H1 (cell line): ENCODE results near the gene MRPL50. TPM values are rescaled to one million over a fixed set of nuclear protein-coding genes. Genes with fewer than 3 reads are reported as not detected.

Experiments used
- CTCF ChIA-PET: fragments of 300-600 bp; sonication (Branson Sonifier 250); formaldehyde crosslinking; loops from one replicate; lab custom pipeline; 2021; ENCODE audit not compliant: partially characterized antibody; lab: Charles Lee
- POLR2A ChIA-PET: fragments of 300-600 bp; sonication (Branson Sonifier 250); formaldehyde crosslinking; loops from one replicate; lab custom pipeline; 2021; ENCODE audit warnings: inconsistent platforms; ENCODE audit not compliant: partially characterized antibody; lab: Charles Lee
- DNase-seq, 2 experiments: peaks; one replicate each; pipeline versions ENCODE4 v3.0.0 to v3.0.0-alpha.2; 2010 to 2022; ENCODE audit warnings: low spot score in 2 of 2, low read depth in 1 of 2, mixed read lengths in 1 of 2
- FAIRE-seq: peaks from 2 replicates; lab custom pipeline; 2011; peaks lifted over from hg19 to GRCh38; lab: Jason Lieb, UNC
- H2AFZ ChIP-seq: 2 replicates; pipeline ENCODE4 v1.8.1; 2012; ENCODE audit warnings: low read length, inconsistent platforms
- H2AK5ac ChIP-seq: 2 replicates; pipeline ENCODE4 v1.6.1; 2013; ENCODE audit warnings: low read depth, low read length
- H2BK120ac ChIP-seq: replicated peaks from 2 replicates; pipeline ENCODE3; 2013; ENCODE audit warnings: low read depth, low read length, inconsistent platforms
- H2BK12ac ChIP-seq: 2 replicates; pipeline ENCODE4 v1.6.1; 2013; ENCODE audit warnings: low read depth, low read length
- H2BK15ac ChIP-seq: 2 replicates; pipeline ENCODE4 v1.6.1; 2013; ENCODE audit warnings: low read length
- H2BK20ac ChIP-seq: 2 replicates; pipeline ENCODE4 v1.6.1; 2013; ENCODE audit warnings: low read length
- H2BK5ac ChIP-seq: 2 replicates; pipeline ENCODE4 v1.6.1; 2013; ENCODE audit warnings: low read depth, low read length
- H3K14ac ChIP-seq: 2 replicates; pipeline ENCODE4 v1.6.1; 2013; ENCODE audit warnings: inconsistent platforms; ENCODE audit not compliant: insufficient read length
- H3K18ac ChIP-seq: 2 replicates; pipeline ENCODE4 v1.6.1; 2013; ENCODE audit warnings: low read length; ENCODE audit errors: extremely low read depth
- H3K23ac ChIP-seq: 2 replicates; pipeline ENCODE4 v1.6.1; 2013; ENCODE audit warnings: inconsistent platforms; ENCODE audit not compliant: insufficient read length
- H3K23me2 ChIP-seq: 2 replicates; pipeline ENCODE4 v1.6.1; 2013; ENCODE audit warnings: low read depth, low read length
- H3K27ac ChIP-seq: 2 replicates; pipeline ENCODE4 v1.6.1; 2011; ENCODE audit warnings: low read depth, low read length, inconsistent platforms
- H3K27me3 ChIP-seq, 4 experiments: replicated peaks in 1 of 4; 1 replicate in 1 of 4; 2 replicates in 3 of 4; pipeline versions ENCODE4 v1.6.1 to v1.8.1; 2011 to 2013; ENCODE audit warnings: low read length in 3 of 4, mild to moderate bottlenecking in 3 of 4, inconsistent platforms in 2 of 4, mixed read lengths in 2 of 4, moderate library complexity in 1 of 4; ENCODE audit not compliant: control insufficient read depth in 3 of 4, insufficient read depth in 3 of 4; ENCODE audit errors: extremely low read depth in 1 of 4
- H3K36me3 ChIP-seq, 4 experiments: 2 replicates each; pipeline versions ENCODE4 v1.6.1 to v1.8.1; 2011 to 2013; ENCODE audit warnings: mild to moderate bottlenecking in 4 of 4, low read length in 3 of 4, moderate library complexity in 2 of 4, control low read depth in 1 of 4, inconsistent platforms in 1 of 4; ENCODE audit not compliant: insufficient read depth in 4 of 4, control insufficient read depth in 2 of 4
- H3K4ac ChIP-seq: replicated peaks from 2 replicates; pipeline ENCODE3; 2013; ENCODE audit warnings: low read length, low read depth, mixed read lengths, inconsistent platforms; ENCODE audit not compliant: insufficient read length
- H3K4me1 ChIP-seq, 4 experiments: replicated peaks in 1 of 4; 1 replicate in 1 of 4; 2 replicates in 3 of 4; pipeline versions ENCODE4 v1.6.1 to v1.8.1; 2011 to 2013; ENCODE audit warnings: low read length in 3 of 4, inconsistent platforms in 2 of 4, mixed read lengths in 1 of 4; ENCODE audit not compliant: insufficient read depth in 4 of 4, control insufficient read depth in 3 of 4
- H3K4me2 ChIP-seq, 2 experiments: 2 replicates each; pipeline versions ENCODE4 v1.6.1 to v1.8.1; 2011 to 2013; ENCODE audit warnings: low read depth in 2 of 2, low read length in 2 of 2, control low read depth in 1 of 2, inconsistent platforms in 1 of 2, mild to moderate bottlenecking in 1 of 2; ENCODE audit not compliant: insufficient read depth in 1 of 2
- H3K4me3 ChIP-seq, 4 experiments: fragments of 200-600, 300-600 bp in 1 of 4; sonication (generic), shearing (Covaris generic), sonication (Bioruptor Twin) in 1 of 4; 2 replicates each; pipeline versions ENCODE4 v1.5.1 to v1.8.1; 2011 to 2016; ENCODE audit warnings: low read length in 4 of 4, low read depth in 3 of 4, control low read depth in 2 of 4, inconsistent platforms in 2 of 4, mild to moderate bottlenecking in 2 of 4, mixed read lengths in 1 of 4, moderate library complexity in 1 of 4; ENCODE audit not compliant: insufficient read depth in 2 of 4; ENCODE audit errors: extremely low read depth in 1 of 4
- H3K56ac ChIP-seq: replicated peaks from 2 replicates; pipeline ENCODE3; 2013; ENCODE audit warnings: low read depth, mild to moderate bottlenecking, mixed read lengths, low read length, inconsistent platforms; ENCODE audit not compliant: insufficient read length
- H3K79me1 ChIP-seq: 2 replicates; pipeline ENCODE4 v1.6.1; 2013; ENCODE audit warnings: low read depth, low read length, control low read depth
- H3K79me2 ChIP-seq, 2 experiments: 2 replicates each; pipeline versions ENCODE4 v1.6.1 to v1.8.1; 2012 to 2013; ENCODE audit warnings: low read length in 2 of 2, mild to moderate bottlenecking in 2 of 2, inconsistent platforms in 1 of 2; ENCODE audit not compliant: insufficient read depth in 2 of 2, control insufficient read depth in 1 of 2
- H3K9ac ChIP-seq, 4 experiments: replicated peaks in 1 of 4; 1 replicate in 1 of 4; 2 replicates in 3 of 4; pipeline versions ENCODE4 v1.6.1 to v1.8.1; 2011 to 2013; ENCODE audit warnings: low read depth in 3 of 4, low read length in 3 of 4, control low read depth in 2 of 4, mild to moderate bottlenecking in 2 of 4, moderate library complexity in 2 of 4, inconsistent platforms in 1 of 4; ENCODE audit errors: extremely low read depth in 1 of 4
- H3K9me3 ChIP-seq, 2 experiments: 2 replicates each; pipeline versions ENCODE4 v1.6.1 to v1.8.1; 2012 to 2013; ENCODE audit warnings: mild to moderate bottlenecking in 2 of 2, moderate library complexity in 2 of 2, control low read depth in 1 of 2, inconsistent platforms in 1 of 2, low read depth in 1 of 2, low read length in 1 of 2, mixed read lengths in 1 of 2; ENCODE audit not compliant: insufficient read depth in 2 of 2
- H4K20me1 ChIP-seq, 2 experiments: replicated peaks in 1 of 2; 2 replicates each; pipeline versions ENCODE3 to v1.8.1; 2011 to 2013; ENCODE audit warnings: inconsistent platforms in 2 of 2, low read length in 2 of 2, mild to moderate bottlenecking in 1 of 2; ENCODE audit not compliant: insufficient read depth in 2 of 2, control insufficient read depth in 1 of 2
- H4K5ac ChIP-seq: 2 replicates; pipeline ENCODE4 v1.6.1; 2013; ENCODE audit warnings: low read length, low read depth, mixed read lengths, inconsistent platforms; ENCODE audit not compliant: insufficient read length
- H4K8ac ChIP-seq: 2 replicates; pipeline ENCODE4 v1.8.0; 2013; ENCODE audit warnings: mild to moderate bottlenecking, moderate library complexity, low read length, inconsistent platforms; ENCODE audit not compliant: insufficient read depth; ENCODE audit errors: extremely low read depth
- H4K91ac ChIP-seq: replicated peaks from 2 replicates; pipeline ENCODE3; 2013; ENCODE audit warnings: low read length, mixed read lengths, inconsistent platforms; ENCODE audit not compliant: insufficient read length
- ATF2 ChIP-seq: IDR thresholded peaks from 2 replicates; pipeline ENCODE4 v1.6.1; 2012; ENCODE audit warnings: low read length, inconsistent platforms
- BCL11A ChIP-seq, 2 experiments: IDR thresholded peaks; one replicate each; pipeline ENCODE4 v1.6.1; 2011; ENCODE audit warnings: low read depth in 2 of 2, low read length in 2 of 2, mild to moderate bottlenecking in 2 of 2
- CHD1 ChIP-seq: IDR thresholded peaks from 2 replicates; pipeline ENCODE4 v1.6.1; 2012; ENCODE audit warnings: low read depth, low read length, improper control_type of control experiment
- E2F6 ChIP-seq: IDR thresholded peaks from 2 replicates; pipeline ENCODE4 v1.6.1; 2012; ENCODE audit warnings: inconsistent platforms
- KDM1A ChIP-seq: fragments of 200-600, 300-600 bp; sonication (generic); IDR thresholded peaks from 2 replicates; pipeline ENCODE4 v1.7.1; 2016; ENCODE audit warnings: mild to moderate bottlenecking, low read length, borderline replicate concordance
- polyA plus RNA-seq, 7 experiments: library from polyadenylated mRNA; depleted of rRNA in 3 of 7; stranded (reverse) in 5 of 7; unstranded in 2 of 7; fragments of >200 nt in 5 of 7; fragments of 200-250 nt in 2 of 7; gene quantifications; 1 replicate in 5 of 7; 2 replicates in 1 of 7; 4 replicates in 1 of 7; pipeline versions ENCODE4 v1.2.1 to v1.2.3, GENCODE V29; 2011 to 2013; ENCODE audit warnings: missing spikeins in 2 of 7, mixed read lengths in 2 of 7
- total RNA-seq: library from RNA; stranded (reverse); fragmentation: NEBNext Ultra II Directional; extraction: Animal tissue kit (Norgen Biotek cat#: 25700); gene quantifications from 2 replicates; pipeline ENCODE4 v1.2.1, GENCODE V29; 2021

Gene MRPL50
- total and polyA plus RNA-seq, 2 of the 8 experiments (the other 6 are each of a cell fraction or from before 2014, with no cell fraction given): 17.8 to 25.1 TPM

GRCh38 chr9:101415578-101415977, 17.2 kb upstream of the MRPL50 start:
- H3K4me2 ChIP-seq: no peak overlapping the region
- no peak for TF ChIP-seq KDM1A
- TF ChIP-seq ATF2: no peak
- no peak for TF ChIP-seq E2F6
- TF ChIP-seq CHD1: no peak
- no peak for TF ChIP-seq BCL11A (IDR thresholded peaks at IDR 0.05; ENCODE audit: low read depth in 2 of 2, low read length in 2 of 2)
- TF ChIP-seq, all 59 proteins: peak for 0
- H3K79me2 ChIP-seq: no peaks in the 10 kb centered on the region
- no peak overlapping the region for H3K56ac ChIP-seq
- no peak overlapping the region for H4K5ac ChIP-seq
- H2BK15ac ChIP-seq: no peak overlapping the region
- no peak overlapping the region for H2BK5ac ChIP-seq
- H3K4me3 ChIP-seq: no peak overlapping the region
- POLR2A ChIA-PET: no interaction called here
- H2AFZ ChIP-seq: no peak overlapping the region
- no peak overlapping the region for H3K18ac ChIP-seq
- DNase-seq (no peak), FAIRE-seq (no peak)
- no peaks in the 10 kb centered on the region for H3K79me1 ChIP-seq
- no peak overlapping the region for H2BK20ac ChIP-seq
- no peak overlapping the region for H3K27ac ChIP-seq
- H3K4me1 ChIP-seq: no peaks in the 10 kb centered on the region
- no peak overlapping the region for H3K9ac ChIP-seq
- H3K4ac ChIP-seq: no peak overlapping the region
- peaks cover 9% of the 10 kb centered on the region in 2 experiments; a peak in 3 of 4 replicates for H3K9me3 ChIP-seq
- no peaks in the 10 kb centered on the region for H3K27me3 ChIP-seq
- no peak overlapping the region for H2AK5ac ChIP-seq
- no peak overlapping the region for H2BK12ac ChIP-seq
- no peak overlapping the region for H3K14ac ChIP-seq
- no peak overlapping the region for H3K23ac ChIP-seq
- H3K23me2 ChIP-seq: no peaks in the 10 kb centered on the region; the same call in 1 of the 2 replicates
- CTCF ChIA-PET: no interaction called here
- no peak overlapping the region for H2BK120ac ChIP-seq
- no peak overlapping the region for H4K8ac ChIP-seq
- no peak overlapping the region for H4K91ac ChIP-seq
- no peaks in the 10 kb centered on the region for H4K20me1 ChIP-seq
- peaks cover 0 to 4% (median 0%) of the 10 kb centered on the region in 4 experiments; a peak in 1 of 8 replicates for H3K36me3 ChIP-seq
